ENCODE data around the gene HLTF.
"Not testable (repeated sequence)": the region's sequence is repeated elsewhere in the genome, so short reads cannot be mapped to it uniquely, and the experiment has no call there.

HLTF gene

DNA sequence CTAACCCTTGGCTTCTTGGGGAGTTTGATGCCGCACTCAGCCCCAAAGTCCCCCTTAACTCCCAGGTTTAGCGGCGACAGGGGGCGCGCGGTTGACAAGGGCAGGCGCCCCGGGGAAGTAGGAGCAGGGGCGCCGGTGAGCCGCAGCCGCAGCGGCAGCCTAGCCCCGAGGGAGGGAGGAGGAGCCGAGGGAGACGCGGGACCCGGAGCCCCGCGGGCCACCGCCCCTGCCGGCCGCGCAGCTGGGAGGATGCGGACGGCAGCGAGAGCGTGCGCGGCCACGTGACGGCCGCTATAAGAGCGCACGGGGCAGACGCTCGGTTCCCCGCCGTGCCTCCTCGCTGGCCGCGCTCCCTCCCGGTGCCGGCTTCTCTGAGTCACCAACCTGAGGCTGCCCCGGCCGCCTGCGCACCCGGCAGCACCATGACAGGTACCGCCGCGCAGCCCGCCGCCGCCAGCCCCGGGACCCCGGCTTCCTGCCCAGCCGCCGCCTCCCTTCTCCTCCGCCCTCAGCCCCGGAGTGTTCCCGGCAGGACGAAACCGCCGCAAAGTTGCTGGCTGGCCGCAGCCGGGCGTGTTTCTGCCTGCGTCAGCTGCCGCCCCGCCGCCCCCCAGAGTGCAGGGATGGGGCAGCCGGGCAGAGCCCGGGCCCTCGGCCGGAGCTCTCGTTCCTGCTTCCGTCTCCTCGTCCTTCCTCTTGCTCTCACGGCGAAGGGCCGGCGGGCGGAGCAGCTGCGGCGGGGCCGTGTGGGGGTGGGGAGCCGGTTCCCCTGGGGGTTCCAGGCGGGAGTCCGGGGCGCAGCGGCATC lies 94.9 kb downstream of the HLTF start, which contains the start of gene GYG1:
GYG1 (plus strand) TSS at position 322 of the 808 bp plus-strand sequence; CDS start at position 423, 101 bp downstream.
- peak; percentile 23 for TF ChIP-seq CTCF (IDR thresholded peaks at IDR 0.05; ENCODE audit: low read depth, low read length)
- peak; percentile 50 for DNase-seq (ENCODE audit: extremely low read depth, low read depth)

GRCh38 chr3:148990236-148990635 lies 96.1 kb downstream of the HLTF start:
- no peak for DNase-seq (ENCODE audit: extremely low read depth, low read depth)
- no peak for TF ChIP-seq CTCF (IDR thresholded peaks at IDR 0.05; ENCODE audit: low read depth, low read length)

DNA sequence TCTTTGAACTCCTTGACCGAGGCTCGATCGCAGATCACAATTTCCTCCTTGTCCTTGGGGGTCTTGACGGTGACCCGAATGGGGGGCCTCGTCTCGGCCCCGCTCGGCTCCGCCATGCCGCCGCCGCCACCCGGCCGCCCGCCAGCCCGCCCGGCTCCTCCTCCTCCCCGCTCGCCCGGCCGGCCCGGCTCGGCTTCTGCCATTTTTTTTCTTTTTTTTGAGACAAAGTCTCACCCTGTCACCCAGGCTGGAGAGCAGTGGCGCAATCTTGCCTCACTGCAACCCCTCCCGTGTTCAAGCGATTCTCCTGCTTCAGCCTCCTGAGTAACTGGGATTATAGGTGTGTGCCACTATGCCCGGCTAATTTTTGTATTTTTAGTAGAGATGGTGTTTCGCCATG lies 98.8 kb downstream of the HLTF start:
- DNase-seq (ENCODE audit: extremely low read depth, low read depth) = not testable (repeated sequence)

DNA sequence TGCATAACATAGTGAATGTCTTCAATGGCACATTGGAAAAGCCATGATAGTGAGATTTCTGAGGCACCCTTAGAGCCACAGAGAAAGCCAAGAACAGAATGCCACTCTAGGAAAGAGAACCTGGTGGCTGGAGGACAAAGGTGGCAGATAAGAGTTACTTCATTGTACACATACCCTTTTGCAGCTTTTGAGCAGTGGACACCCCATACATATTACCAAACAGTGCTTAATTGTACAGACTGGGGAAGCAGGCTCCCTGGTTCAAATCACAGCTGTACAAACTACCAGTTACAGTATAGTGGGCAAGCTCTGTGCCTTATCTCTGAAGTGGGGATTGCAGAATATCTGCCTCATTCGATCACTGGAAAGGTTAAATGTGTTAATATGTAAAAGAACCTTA lies 105.1 kb downstream of the HLTF start:
- no peak for TF ChIP-seq CTCF (IDR thresholded peaks at IDR 0.05; ENCODE audit: low read depth, low read length)
- no peak for DNase-seq (ENCODE audit: extremely low read depth, low read depth)
